Ovary (tissue), 3 donors: ENCODE measurements around the gene TICAM2.

Experiments
- EP300 ChIP-seq: sonication (generic); formaldehyde crosslinking; IDR thresholded peaks from one replicate; pipeline ENCODE4 v1.6.1; 2017; ENCODE audit warnings: antibody characterized with exemption
- POLR2A ChIP-seq: fragments of 450-650 bp; IDR thresholded peaks from one replicate; pipeline ENCODE4 v1.6.1; 2017; ENCODE audit warnings: antibody characterized with exemption, mild to moderate bottlenecking, moderate library complexity
- TF ChIP-seq, protein P1 (sequence below), 3 donors: fragments of 450-650 bp in 2 of 3; fragments of 200-600 bp in 1 of 3; IDR thresholded peaks; one replicate each; pipeline versions ENCODE4 v1.5.1 to v1.8.0; 2016 to 2022; ENCODE audit warnings: antibody characterized with exemption in 3 of 3, mild to moderate bottlenecking in 1 of 3
- donor health status: DM: no; HTN: no; CAD: no.

DNA sequence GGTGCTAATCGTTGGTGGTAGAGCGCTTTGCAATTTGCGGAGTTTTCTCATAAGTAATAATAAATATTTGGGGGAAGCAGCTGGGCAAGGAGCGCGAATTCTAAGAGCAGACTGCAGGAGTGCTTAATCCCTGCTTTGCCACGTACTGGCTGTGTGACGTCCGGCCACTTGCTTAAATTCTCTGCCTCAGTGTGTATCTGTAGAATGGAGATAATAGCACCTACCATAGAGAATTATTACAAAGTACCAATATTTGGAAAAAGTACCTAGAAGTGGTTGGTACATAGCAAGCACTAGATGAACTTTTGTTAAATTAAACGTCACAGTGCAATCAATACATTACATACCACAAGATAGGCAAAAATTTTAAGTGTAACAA lies 24.2 kb upstream of the TICAM2 start:
- TF ChIP-seq POLR2A (peak; percentile 4), EP300 (no peak)
- TF ChIP-seq, protein P1, sequence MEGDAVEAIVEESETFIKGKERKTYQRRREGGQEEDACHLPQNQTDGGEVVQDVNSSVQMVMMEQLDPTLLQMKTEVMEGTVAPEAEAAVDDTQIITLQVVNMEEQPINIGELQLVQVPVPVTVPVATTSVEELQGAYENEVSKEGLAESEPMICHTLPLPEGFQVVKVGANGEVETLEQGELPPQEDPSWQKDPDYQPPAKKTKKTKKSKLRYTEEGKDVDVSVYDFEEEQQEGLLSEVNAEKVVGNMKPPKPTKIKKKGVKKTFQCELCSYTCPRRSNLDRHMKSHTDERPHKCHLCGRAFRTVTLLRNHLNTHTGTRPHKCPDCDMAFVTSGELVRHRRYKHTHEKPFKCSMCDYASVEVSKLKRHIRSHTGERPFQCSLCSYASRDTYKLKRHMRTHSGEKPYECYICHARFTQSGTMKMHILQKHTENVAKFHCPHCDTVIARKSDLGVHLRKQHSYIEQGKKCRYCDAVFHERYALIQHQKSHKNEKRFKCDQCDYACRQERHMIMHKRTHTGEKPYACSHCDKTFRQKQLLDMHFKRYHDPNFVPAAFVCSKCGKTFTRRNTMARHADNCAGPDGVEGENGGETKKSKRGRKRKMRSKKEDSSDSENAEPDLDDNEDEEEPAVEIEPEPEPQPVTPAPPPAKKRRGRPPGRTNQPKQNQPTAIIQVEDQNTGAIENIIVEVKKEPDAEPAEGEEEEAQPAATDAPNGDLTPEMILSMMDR (IDR thresholded peaks at IDR 0.05), result peak in 1 of 3 donors; percentile 1
